ENCODE results near the gene CADM2.

CADM2 gene

DNA sequence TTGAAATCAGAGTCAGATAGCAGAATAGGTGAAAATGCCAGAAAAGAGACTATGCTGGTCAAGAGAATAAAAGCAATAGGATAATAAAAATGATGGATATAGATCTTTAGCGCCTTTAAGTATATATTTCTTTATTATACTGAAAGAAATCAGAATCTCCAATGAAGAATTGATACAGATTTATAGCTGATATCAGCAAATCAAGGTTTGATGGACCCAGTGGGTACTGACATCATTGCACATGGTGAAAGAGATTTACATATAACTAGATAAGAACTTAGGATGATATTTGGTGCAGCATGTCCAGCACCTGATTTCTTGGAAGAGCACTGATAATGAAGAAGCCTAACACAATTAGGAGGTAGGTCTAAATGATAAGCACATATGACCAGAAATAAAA, 18.2 kb downstream of the CADM2 start:
- Histone ChIP-seq H3K14ac (ENCODE audit: low read length in 2 of 2) (no peak overlapping the region), H3K4me1 (ENCODE audit: control insufficient read depth, insufficient read depth, low read depth, low read length) (no peaks in the 10 kb centered on the region), H3K23ac (ENCODE audit: low read length in 2 of 2) (no peak overlapping the region), H3K36me3 (ENCODE audit: control insufficient read depth in 1 of 2, insufficient read depth in 2 of 2, low read depth in 1 of 2, low read length in 2 of 2) (no peaks in the 10 kb centered on the region), H3K18ac (ENCODE audit: low read depth in 1 of 2, low read length in 2 of 2) (no peak overlapping the region), H3K27ac (ENCODE audit: low read length, poor library complexity, severe bottlenecking) (no peak overlapping the region), H4K91ac (ENCODE audit: low read length) (no peak overlapping the region), H3K9ac (ENCODE audit: low read length) (no peak overlapping the region), H2BK15ac (ENCODE audit: low read depth, poor library complexity, severe bottlenecking) (no peak overlapping the region), H3K4ac (ENCODE audit: low read depth in 1 of 2, low read length in 2 of 2) (no peak overlapping the region), H2BK12ac (ENCODE audit: low read length in 2 of 2) (no peak overlapping the region), H3K4me3 (ENCODE audit: insufficient read depth in 1 of 2, low read depth in 1 of 2, low read length in 2 of 2) (no peak overlapping the region), H2AFZ (ENCODE audit: low read depth, low read length) (no peak overlapping the region), H3K79me1 (replicated peaks; ENCODE audit: low read length, poor library complexity, severe bottlenecking) (no peaks in the 10 kb centered on the region), H3K4me2 (ENCODE audit: low read length, poor library complexity, severe bottlenecking) (no peak overlapping the region), H3K27me3 (ENCODE audit: control insufficient read depth in 1 of 2, insufficient read depth in 1 of 2, low read length in 2 of 2) (no peaks in the 10 kb centered on the region), H2BK120ac (ENCODE audit: low read depth, low read length) (no peak overlapping the region), H3K9me3 (ENCODE audit: control insufficient read depth, low read length) (no peaks in the 10 kb centered on the region), H2AK5ac (ENCODE audit: low read length, severe bottlenecking) (no peak overlapping the region), H4K8ac (ENCODE audit: low read length) (no peak overlapping the region), H2BK5ac (ENCODE audit: low read depth, low read length, poor library complexity, severe bottlenecking) (no peak overlapping the region)
- WGBS = no CpG with 5 or more reads among the region's 1 CpG
- no peak for DNase-seq

DNA sequence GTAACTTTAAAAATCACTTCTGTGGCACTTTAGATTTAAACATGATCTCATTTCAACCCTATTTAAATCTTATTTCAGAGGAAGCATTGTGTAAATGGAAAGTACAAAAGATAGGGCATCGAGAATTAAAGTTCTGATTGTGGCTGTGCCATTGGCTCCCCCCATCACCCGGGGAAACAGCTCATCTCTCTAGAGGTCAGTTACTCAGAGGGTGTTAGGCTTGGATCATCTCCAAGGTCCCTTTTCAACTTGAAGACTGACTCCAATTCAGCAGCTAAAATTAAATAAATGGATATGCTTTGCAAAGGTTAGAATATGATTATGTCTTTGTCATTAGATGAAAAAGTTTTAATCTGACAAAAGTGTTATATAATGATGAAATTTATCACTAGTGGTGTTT, 20.1 kb downstream of the CADM2 start:
- H3K27ac ChIP-seq (ENCODE audit: low read length, poor library complexity, severe bottlenecking) = no peak overlapping the region
- H3K9ac ChIP-seq (ENCODE audit: low read length) = no peak overlapping the region
- DNase-seq = no peak
- H2BK15ac ChIP-seq (ENCODE audit: low read depth, poor library complexity, severe bottlenecking) = no peak overlapping the region
- no peak overlapping the region for H2BK120ac ChIP-seq (ENCODE audit: low read depth, low read length)
- H2BK5ac ChIP-seq (ENCODE audit: low read depth, low read length, poor library complexity, severe bottlenecking) = no peak overlapping the region
- no peak overlapping the region for H3K4ac ChIP-seq (ENCODE audit: low read depth in 1 of 2, low read length in 2 of 2)
- no peak overlapping the region for H2AK5ac ChIP-seq (ENCODE audit: low read length, severe bottlenecking)
- WGBS = 57% methylated on average over 2 of the region's 2 CpGs
- H3K9me3 ChIP-seq (ENCODE audit: control insufficient read depth, low read length) = no peaks in the 10 kb centered on the region
- H3K27me3 ChIP-seq (ENCODE audit: control insufficient read depth in 1 of 2, insufficient read depth in 1 of 2, low read length in 2 of 2) = no peaks in the 10 kb centered on the region
- H3K4me2 ChIP-seq (ENCODE audit: low read length, poor library complexity, severe bottlenecking) = no peak overlapping the region
- H4K8ac ChIP-seq (ENCODE audit: low read length) = no peak overlapping the region
- H3K18ac ChIP-seq (ENCODE audit: low read depth in 1 of 2, low read length in 2 of 2) = no peak overlapping the region
- H3K36me3 ChIP-seq (ENCODE audit: control insufficient read depth in 1 of 2, insufficient read depth in 2 of 2, low read depth in 1 of 2, low read length in 2 of 2) = no peaks in the 10 kb centered on the region
- no peaks in the 10 kb centered on the region for H3K79me1 ChIP-seq (replicated peaks; ENCODE audit: low read length, poor library complexity, severe bottlenecking)
- no peak overlapping the region for H3K23ac ChIP-seq (ENCODE audit: low read length in 2 of 2)
- no peak overlapping the region for H3K14ac ChIP-seq (ENCODE audit: low read length in 2 of 2)
- no peaks in the 10 kb centered on the region for H3K4me1 ChIP-seq (ENCODE audit: control insufficient read depth, insufficient read depth, low read depth, low read length)
- no peak overlapping the region for H2AFZ ChIP-seq (ENCODE audit: low read depth, low read length)
- H3K4me3 ChIP-seq (ENCODE audit: insufficient read depth in 1 of 2, low read depth in 1 of 2, low read length in 2 of 2) = no peak overlapping the region
- H2BK12ac ChIP-seq (ENCODE audit: low read length in 2 of 2) = no peak overlapping the region
- no peak overlapping the region for H4K91ac ChIP-seq (ENCODE audit: low read length)

DNA sequence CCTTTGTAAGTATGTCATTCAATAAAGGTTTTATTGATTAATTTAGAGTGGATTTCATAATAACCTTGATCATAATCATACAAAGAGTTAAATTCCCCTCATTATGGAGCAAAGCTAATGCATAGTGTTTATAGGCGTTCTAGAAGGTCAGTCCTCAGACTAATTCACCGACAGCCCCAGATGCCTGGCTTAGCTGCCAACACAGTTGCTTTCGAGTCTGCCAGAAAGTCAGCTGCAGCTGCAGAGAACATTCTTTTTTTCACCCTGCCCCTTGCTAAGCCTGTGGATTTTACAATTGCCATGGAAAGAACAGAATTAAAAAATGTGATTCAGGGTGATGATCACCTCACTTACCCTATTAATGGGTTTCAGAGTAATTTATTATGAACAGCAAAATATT, 21.2 kb downstream of the CADM2 start:
- Histone ChIP-seq H2BK15ac (ENCODE audit: low read depth, poor library complexity, severe bottlenecking) (no peak overlapping the region), H3K9ac (ENCODE audit: low read length) (no peak overlapping the region), H3K23ac (ENCODE audit: low read length in 2 of 2) (no peak overlapping the region), H3K36me3 (ENCODE audit: control insufficient read depth in 1 of 2, insufficient read depth in 2 of 2, low read depth in 1 of 2, low read length in 2 of 2) (no peaks in the 10 kb centered on the region), H2BK5ac (ENCODE audit: low read depth, low read length, poor library complexity, severe bottlenecking) (no peak overlapping the region), H2BK12ac (ENCODE audit: low read length in 2 of 2) (no peak overlapping the region), H3K4me3 (ENCODE audit: insufficient read depth in 1 of 2, low read depth in 1 of 2, low read length in 2 of 2) (no peak overlapping the region), H2BK120ac (ENCODE audit: low read depth, low read length) (no peak overlapping the region), H3K4ac (ENCODE audit: low read depth in 1 of 2, low read length in 2 of 2) (no peak overlapping the region), H4K8ac (ENCODE audit: low read length) (no peak overlapping the region), H3K4me2 (ENCODE audit: low read length, poor library complexity, severe bottlenecking) (no peak overlapping the region), H3K4me1 (ENCODE audit: control insufficient read depth, insufficient read depth, low read depth, low read length) (no peaks in the 10 kb centered on the region), H3K14ac (ENCODE audit: low read length in 2 of 2) (no peak overlapping the region), H3K27ac (ENCODE audit: low read length, poor library complexity, severe bottlenecking) (no peak overlapping the region), H4K91ac (ENCODE audit: low read length) (no peak overlapping the region), H3K27me3 (ENCODE audit: control insufficient read depth in 1 of 2, insufficient read depth in 1 of 2, low read length in 2 of 2) (no peaks in the 10 kb centered on the region), H3K18ac (ENCODE audit: low read depth in 1 of 2, low read length in 2 of 2) (no peak overlapping the region), H2AK5ac (ENCODE audit: low read length, severe bottlenecking) (no peak overlapping the region), H3K9me3 (ENCODE audit: control insufficient read depth, low read length) (no peaks in the 10 kb centered on the region), H2AFZ (ENCODE audit: low read depth, low read length) (no peak overlapping the region), H3K79me1 (replicated peaks; ENCODE audit: low read length, poor library complexity, severe bottlenecking) (no peaks in the 10 kb centered on the region)
- no peak for DNase-seq
- 67% methylated on average over 3 of the region's 3 CpGs for WGBS

- Histone ChIP-seq H3K4ac (ENCODE audit: low read depth in 1 of 2, low read length in 2 of 2) (no peak overlapping the region), H3K9ac (ENCODE audit: low read length) (no peak overlapping the region), H3K27ac (ENCODE audit: low read length, poor library complexity, severe bottlenecking) (no peak overlapping the region), H2BK120ac (ENCODE audit: low read depth, low read length) (no peak overlapping the region), H3K27me3 (ENCODE audit: control insufficient read depth in 1 of 2, insufficient read depth in 1 of 2, low read length in 2 of 2) (no peaks in the 10 kb centered on the region), H2BK12ac (ENCODE audit: low read length in 2 of 2) (no peak overlapping the region), H2BK5ac (ENCODE audit: low read depth, low read length, poor library complexity, severe bottlenecking) (no peak overlapping the region), H3K9me3 (ENCODE audit: control insufficient read depth, low read length) (no peaks in the 10 kb centered on the region), H2BK15ac (ENCODE audit: low read depth, poor library complexity, severe bottlenecking) (no peak overlapping the region), H3K18ac (ENCODE audit: low read depth in 1 of 2, low read length in 2 of 2) (no peak overlapping the region), H4K8ac (ENCODE audit: low read length) (no peak overlapping the region), H3K36me3 (ENCODE audit: control insufficient read depth in 1 of 2, insufficient read depth in 2 of 2, low read depth in 1 of 2, low read length in 2 of 2) (no peaks in the 10 kb centered on the region), H3K4me1 (ENCODE audit: control insufficient read depth, insufficient read depth, low read depth, low read length) (no peaks in the 10 kb centered on the region), H3K79me1 (replicated peaks; ENCODE audit: low read length, poor library complexity, severe bottlenecking) (no peaks in the 10 kb centered on the region), H4K91ac (ENCODE audit: low read length) (no peak overlapping the region), H3K14ac (ENCODE audit: low read length in 2 of 2) (no peak overlapping the region), H2AFZ (ENCODE audit: low read depth, low read length) (no peak overlapping the region), H3K23ac (ENCODE audit: low read length in 2 of 2) (no peak overlapping the region), H3K4me3 (ENCODE audit: insufficient read depth in 1 of 2, low read depth in 1 of 2, low read length in 2 of 2) (no peak overlapping the region), H3K4me2 (ENCODE audit: low read length, poor library complexity, severe bottlenecking) (no peak overlapping the region), H2AK5ac (ENCODE audit: low read length, severe bottlenecking) (no peak overlapping the region)
- 73% methylated on average over 2 of the region's 2 CpGs for WGBS
- no peak for DNase-seq
Observed at GRCh38 chr3:84980456-84980855, 21.7 kb downstream of the CADM2 start.

Data from mesenchymal stem cell (in vitro differentiated cells and primary cell).